Stomach smooth muscle (tissue), 2 donors: ENCODE measurements around the gene GNAZ.

Experiments used
- H3K27ac ChIP-seq: one replicate; pipeline ENCODE4 v1.7.0; 2013; ENCODE audit warnings: mild to moderate bottlenecking, low read length, inconsistent platforms
- H3K27me3 ChIP-seq, 2 donors: one replicate each; pipeline ENCODE4 v1.7.0; 2013; ENCODE audit warnings: low read length in 2 of 2; ENCODE audit not compliant: insufficient read depth in 2 of 2, control insufficient read depth in 1 of 2
- H3K36me3 ChIP-seq, 2 donors: one replicate each; pipeline ENCODE4 v1.7.0; 2013; ENCODE audit warnings: low read length in 2 of 2; ENCODE audit not compliant: control insufficient read depth in 2 of 2, insufficient read depth in 2 of 2
- H3K4me1 ChIP-seq: one replicate; pipeline ENCODE4 v1.7.0; 2013; ENCODE audit warnings: low read length; ENCODE audit not compliant: control insufficient read depth, insufficient read depth
- H3K4me3 ChIP-seq, 2 donors: one replicate each; pipeline ENCODE4 v1.7.0; 2013; ENCODE audit warnings: low read length in 2 of 2
- H3K9ac ChIP-seq, 2 donors: one replicate each; pipeline ENCODE4 v1.7.0; 2013; ENCODE audit warnings: low read length in 2 of 2, mild to moderate bottlenecking in 1 of 2
- H3K9me3 ChIP-seq, 2 donors: one replicate each; pipeline ENCODE4 v1.7.0; 2013; ENCODE audit warnings: low read length in 2 of 2; ENCODE audit not compliant: control insufficient read depth in 2 of 2
- donor health status: healthy.
- donor health status: Pancreatic carcinoma.

Gene GNAZ

GRCh38 chr22:23058481-23059283 is 11.6 kb upstream of the GNAZ start:
- no peak overlapping the region for H3K27ac ChIP-seq
- H3K36me3 ChIP-seq, result no peaks in the 10 kb centered on the region
- no peaks in the 10 kb centered on the region for H3K4me1 ChIP-seq
- H3K9ac ChIP-seq, result no peak overlapping the region
- no peak overlapping the region for H3K4me3 ChIP-seq
- peaks cover 0 to 2% of the 10 kb centered on the region in 2 donors for H3K27me3 ChIP-seq
- peaks cover 7 to 9% of the 10 kb centered on the region in 2 donors for H3K9me3 ChIP-seq

GRCh38 chr22:23059284-23059948 is 10.9 kb upstream of the GNAZ start:
- Histone ChIP-seq H3K27ac (no peak overlapping the region), H3K9ac (no peak overlapping the region), H3K27me3 (peaks cover 0 to 2% of the 10 kb centered on the region in 2 donors), H3K4me3 (no peak overlapping the region), H3K36me3 (no peaks in the 10 kb centered on the region), H3K4me1 (no peaks in the 10 kb centered on the region), H3K9me3 (peaks cover 7 to 9% of the 10 kb centered on the region in 2 donors)

DNA sequence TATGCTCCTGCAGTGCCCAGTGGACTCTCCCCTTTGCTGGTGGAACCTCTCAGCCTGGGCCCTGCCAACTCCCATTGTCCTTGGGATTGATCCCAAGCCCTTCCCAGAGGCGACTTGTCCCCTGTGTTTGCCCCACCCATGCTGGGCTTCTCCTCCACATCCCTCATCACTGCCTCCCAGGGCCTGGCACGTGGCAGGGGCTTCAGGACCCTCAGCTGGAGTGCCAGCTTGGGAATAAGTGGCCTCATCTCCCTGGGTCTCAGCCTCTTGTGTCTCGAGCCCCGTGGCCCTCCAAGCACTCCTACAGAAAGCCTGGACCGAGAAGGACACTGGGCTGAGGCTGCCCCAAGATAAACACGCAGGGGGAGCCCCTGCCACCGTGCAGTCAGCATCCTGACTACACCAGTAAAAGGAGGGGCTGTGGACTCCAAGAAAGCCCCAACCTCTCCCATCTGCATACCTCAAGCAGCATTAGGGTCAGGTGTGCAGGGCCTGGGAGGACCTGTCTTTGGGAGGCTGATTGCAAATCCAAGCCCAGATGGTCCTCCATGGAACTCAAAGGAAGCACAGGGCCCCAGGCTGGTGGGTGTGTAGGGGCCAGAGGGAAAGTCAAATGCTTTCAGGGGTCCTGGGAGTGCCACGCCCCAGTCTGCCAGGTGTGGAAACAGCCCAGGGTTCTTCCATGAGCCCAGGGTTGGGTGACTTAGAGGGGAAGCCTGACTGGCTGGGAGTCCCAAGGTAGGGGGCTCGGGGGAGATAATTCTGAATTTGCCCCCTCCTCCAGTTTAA is 9.5 kb upstream of the GNAZ start:
- peaks cover 6 to 7% of the 10 kb centered on the region in 2 donors for H3K9me3 ChIP-seq
- no peaks in the 10 kb centered on the region for H3K36me3 ChIP-seq
- H3K27me3 ChIP-seq, result peaks cover 0 to 2% of the 10 kb centered on the region in 2 donors
- no peak overlapping the region for H3K9ac ChIP-seq
- H3K27ac ChIP-seq, result no peak overlapping the region
- H3K4me1 ChIP-seq, result no peaks in the 10 kb centered on the region
- H3K4me3 ChIP-seq, result no peak overlapping the region

DNA sequence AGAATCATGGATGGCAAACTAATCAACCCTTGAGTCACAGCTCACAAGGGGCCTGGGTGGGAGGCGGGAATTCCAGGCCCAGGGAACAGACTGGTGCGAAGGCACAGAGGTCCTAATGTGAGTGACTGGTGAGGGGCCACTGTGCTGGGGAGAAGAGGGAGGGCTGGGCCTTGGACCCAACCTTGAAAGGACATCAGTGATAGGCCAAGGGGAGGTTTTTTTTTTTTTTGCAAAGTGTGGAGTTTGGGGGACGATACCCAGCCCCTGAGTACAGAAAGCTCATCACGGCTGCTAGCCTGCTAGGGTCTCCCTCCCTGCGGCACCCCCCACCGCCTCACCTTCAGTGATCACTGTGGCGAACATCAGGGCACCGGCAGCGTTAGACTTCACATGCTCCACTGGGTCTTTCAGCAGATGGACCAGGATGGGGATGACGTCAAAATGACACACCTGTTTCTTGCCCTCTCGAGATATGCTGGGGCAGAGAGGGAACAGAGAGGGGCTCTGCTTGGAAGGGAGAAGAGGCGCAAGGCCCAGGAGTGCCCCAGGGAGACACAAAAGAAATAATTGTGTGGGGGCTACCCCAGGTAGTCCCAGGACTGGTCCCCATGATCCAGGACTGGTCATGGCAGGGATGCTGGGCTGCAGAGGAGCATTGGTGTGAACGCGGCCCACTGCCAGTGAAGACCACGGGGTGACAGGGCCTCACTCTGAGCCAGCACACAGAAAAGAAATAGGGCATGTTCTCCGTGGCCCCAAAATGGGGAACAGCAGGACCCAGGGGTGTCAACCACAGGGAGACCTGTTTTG is 8.6 kb upstream of the GNAZ start:
- H3K36me3 ChIP-seq, result no peaks in the 10 kb centered on the region
- no peak overlapping the region for H3K4me3 ChIP-seq
- peaks cover 3 to 5% of the 10 kb centered on the region in 2 donors for H3K9me3 ChIP-seq
- H3K9ac ChIP-seq, result no peak overlapping the region
- peaks cover 0 to 2% of the 10 kb centered on the region in 2 donors for H3K27me3 ChIP-seq
- no peaks in the 10 kb centered on the region for H3K4me1 ChIP-seq
- H3K27ac ChIP-seq, result no peak overlapping the region

DNA sequence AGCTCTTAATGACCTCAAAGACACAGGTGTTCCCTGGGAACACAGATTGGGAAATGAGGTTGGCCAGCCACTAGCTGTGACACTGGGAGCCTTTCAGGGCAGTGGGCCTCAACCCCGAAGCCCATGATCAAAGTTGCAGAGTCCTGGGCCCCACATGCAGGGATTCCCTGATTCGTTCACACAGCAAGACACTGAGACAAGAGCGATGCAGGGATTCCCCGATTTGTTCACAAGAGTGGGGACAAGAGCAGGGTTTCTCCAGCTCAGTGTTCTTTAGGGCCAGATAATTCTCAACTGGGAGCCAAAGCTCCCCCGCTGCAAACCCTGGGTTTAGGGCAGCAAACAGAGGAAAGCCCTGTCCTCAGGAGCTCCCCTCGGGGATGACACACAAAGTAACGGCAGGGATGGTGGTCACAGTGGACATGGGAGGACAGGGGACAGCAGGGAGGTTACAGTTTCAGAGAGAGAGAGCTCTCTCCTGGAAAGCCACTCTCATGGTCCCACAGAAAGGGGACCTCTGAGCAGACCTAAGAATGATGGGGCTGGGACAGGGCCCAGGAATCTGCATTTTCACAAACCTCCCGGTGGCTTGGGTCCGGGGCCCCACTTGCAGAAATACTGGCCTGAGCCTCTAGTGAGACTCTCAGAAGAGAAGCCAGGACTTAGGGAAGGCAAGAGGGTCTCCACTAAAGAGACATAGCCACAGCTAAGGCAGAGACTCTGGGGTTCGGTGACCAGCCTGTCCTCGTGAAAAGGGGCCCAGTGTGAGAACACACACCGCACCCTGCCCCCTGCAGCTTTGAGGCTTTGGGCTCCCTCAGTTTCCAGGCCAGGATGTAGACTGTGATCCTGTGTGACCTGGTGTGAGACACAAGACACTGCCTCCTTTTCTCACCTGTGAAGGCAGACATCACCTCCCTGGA is 7.4 kb upstream of the GNAZ start:
- Histone ChIP-seq H3K36me3 (no peaks in the 10 kb centered on the region), H3K27ac (no peak overlapping the region), H3K9ac (no peak overlapping the region), H3K27me3 (peaks cover 0 to 2% of the 10 kb centered on the region in 2 donors), H3K9me3 (no peaks in the 10 kb centered on the region), H3K4me3 (no peak overlapping the region), H3K4me1 (no peaks in the 10 kb centered on the region)

GRCh38 chr22:23063539-23064380 is 6.6 kb upstream of the GNAZ start:
- H3K27ac ChIP-seq, result no peak overlapping the region
- no peaks in the 10 kb centered on the region for H3K36me3 ChIP-seq
- peaks cover 0 to 2% of the 10 kb centered on the region in 2 donors for H3K27me3 ChIP-seq
- no peak overlapping the region for H3K9ac ChIP-seq
- no peaks in the 10 kb centered on the region for H3K9me3 ChIP-seq
- H3K4me1 ChIP-seq, result peaks cover 2% of the 10 kb centered on the region
- H3K4me3 ChIP-seq, result no peak overlapping the region

- H3K4me1 ChIP-seq, result peaks cover 8% of the 10 kb centered on the region
- no peak overlapping the region for H3K9ac ChIP-seq
- peaks cover 0 to 2% of the 10 kb centered on the region in 2 donors for H3K27me3 ChIP-seq
- H3K36me3 ChIP-seq, result no peaks in the 10 kb centered on the region
- H3K27ac ChIP-seq, result no peak overlapping the region
- H3K4me3 ChIP-seq, result no peak overlapping the region
- no peaks in the 10 kb centered on the region for H3K9me3 ChIP-seq
Measured at GRCh38 chr22:23064381-23065068, 5.8 kb upstream of the GNAZ start.

DNA sequence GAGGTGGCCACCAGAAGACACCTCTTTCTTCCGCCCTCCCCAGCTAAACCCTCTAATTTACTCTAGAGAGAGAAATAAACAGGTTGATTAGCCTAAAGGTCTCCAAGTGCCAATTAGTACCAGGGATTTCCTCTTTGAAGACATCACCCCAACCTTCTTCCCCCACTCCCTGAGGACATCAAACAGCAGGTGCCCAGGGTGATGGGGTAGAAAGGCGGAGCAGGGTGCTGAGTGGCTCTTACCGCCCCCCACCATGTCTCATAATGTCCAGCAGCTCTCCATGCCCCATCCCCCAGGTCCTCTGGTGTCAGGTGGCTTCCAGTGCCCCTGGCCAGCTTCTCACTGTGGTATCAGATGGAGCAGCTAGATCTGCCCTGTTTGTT is 5.3 kb upstream of the GNAZ start:
- H3K9ac ChIP-seq, result no peak overlapping the region
- no peak overlapping the region for H3K27ac ChIP-seq
- no peaks in the 10 kb centered on the region for H3K9me3 ChIP-seq
- H3K36me3 ChIP-seq, result no peaks in the 10 kb centered on the region
- peaks cover 11% of the 10 kb centered on the region for H3K4me1 ChIP-seq
- no peak overlapping the region for H3K4me3 ChIP-seq
- peaks cover 0 to 2% of the 10 kb centered on the region in 2 donors for H3K27me3 ChIP-seq
